HG03039 (cell line): ENCODE data around the gene P2RX4.
"Not testable (repeated sequence)": the region's sequence is repeated elsewhere in the genome, so short reads cannot be mapped to it uniquely, and the experiment has no call there.

Experiments used
- ATAC-seq: cut with Tn5 transposase; IDR thresholded peaks from one replicate; pipeline ENCODE4 v1.9.1; 2021; ENCODE audit warnings: mild to moderate bottlenecking, moderate library complexity; ENCODE audit not compliant: unreplicated experiment

The P2RX4 gene

DNA sequence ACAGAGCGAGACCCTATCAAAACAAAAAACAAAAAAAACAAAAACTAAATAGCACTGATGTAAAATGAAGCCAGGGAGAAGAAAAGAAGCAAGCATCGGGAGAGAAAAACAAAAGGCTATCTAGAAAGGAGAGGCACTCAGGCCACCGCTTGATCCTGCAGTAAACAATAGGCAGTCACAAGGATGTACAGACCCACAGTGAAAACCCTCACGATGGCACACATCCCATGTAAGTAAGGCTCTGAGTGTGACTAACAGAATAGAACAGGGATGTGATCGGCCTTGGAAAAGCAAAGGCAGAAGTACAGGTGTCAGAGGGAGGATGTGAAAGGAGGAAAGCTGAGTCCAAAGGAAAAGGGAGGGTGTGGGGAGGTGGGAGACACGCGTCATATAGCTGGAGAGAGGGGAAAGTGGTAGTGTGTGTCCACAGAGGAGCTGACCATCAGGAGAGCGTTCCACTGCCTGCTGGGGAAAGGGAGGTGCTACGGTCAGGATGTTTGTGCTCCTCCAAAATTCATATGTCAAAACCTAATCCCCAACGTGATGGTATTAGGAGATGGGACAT is 55.1 kb downstream of the P2RX4 start:
- ATAC-seq, result no peak

DNA sequence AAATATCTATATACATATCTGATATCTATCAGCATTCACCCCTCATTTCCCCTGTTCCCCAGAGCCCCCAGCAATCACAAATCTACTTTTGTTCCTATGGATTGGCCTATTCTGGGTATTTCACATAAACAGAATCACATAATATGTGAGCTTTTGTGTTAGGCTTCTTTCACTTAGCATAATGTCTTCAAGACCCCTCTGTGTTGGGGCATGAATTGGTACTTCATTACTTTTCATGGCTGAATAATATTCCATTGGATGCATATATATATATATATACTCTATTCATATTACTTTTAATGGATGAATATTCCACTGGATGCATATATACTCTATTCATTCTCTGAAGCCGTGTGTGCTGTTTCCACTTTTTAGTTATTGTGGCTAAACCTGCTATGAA is 57.9 kb downstream of the P2RX4 start:
- ATAC-seq, result no peak

DNA sequence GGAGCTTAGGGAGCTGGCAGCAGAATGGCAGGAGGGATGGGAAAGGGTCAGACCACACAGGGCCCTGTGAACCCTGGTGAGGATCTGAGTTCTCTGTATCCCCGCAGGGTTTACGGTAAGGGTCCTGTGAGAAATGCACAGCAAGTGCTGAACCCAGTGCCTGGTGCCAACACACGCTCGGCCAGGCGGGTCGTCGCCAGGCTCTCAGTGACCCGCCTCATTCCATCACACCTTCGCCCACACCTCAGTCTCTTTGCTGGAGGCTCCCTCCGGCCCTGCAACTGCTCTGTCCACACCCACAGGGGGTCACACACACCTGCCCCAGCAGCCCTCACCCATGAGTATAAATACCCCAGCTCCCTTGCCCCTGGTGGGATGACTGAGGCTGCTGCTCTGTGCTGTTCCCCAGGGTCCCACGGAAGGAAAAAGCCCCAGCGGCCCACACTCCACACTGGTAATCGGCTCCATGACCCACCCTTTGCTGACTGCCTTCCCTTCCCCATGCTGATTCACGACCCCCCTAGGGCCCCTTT is 63.5 kb downstream of the P2RX4 start:
- no peak for ATAC-seq

- no peak for ATAC-seq
These were observed 64.3 kb downstream of the P2RX4 start for GRCh38 chr12:121274036-121274763.

DNA sequence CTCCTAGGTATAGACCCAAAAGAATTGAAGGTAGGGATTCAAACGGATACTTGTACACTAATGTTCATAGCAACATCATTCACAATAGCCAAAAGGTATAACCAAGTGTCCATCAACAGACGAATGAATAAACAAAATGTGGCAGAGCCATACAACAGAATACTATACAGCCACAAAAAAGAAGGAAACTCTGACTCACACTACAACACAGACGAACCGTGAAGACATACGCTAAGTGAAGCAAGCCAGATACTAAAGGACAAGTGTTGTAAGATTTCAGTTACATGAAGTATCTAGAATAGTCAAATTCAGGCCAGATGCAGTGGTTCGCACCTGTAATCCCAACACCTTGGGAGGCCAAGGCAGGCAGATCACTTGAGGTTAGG is 67.4 kb downstream of the P2RX4 start:
- ATAC-seq, result no peak

DNA sequence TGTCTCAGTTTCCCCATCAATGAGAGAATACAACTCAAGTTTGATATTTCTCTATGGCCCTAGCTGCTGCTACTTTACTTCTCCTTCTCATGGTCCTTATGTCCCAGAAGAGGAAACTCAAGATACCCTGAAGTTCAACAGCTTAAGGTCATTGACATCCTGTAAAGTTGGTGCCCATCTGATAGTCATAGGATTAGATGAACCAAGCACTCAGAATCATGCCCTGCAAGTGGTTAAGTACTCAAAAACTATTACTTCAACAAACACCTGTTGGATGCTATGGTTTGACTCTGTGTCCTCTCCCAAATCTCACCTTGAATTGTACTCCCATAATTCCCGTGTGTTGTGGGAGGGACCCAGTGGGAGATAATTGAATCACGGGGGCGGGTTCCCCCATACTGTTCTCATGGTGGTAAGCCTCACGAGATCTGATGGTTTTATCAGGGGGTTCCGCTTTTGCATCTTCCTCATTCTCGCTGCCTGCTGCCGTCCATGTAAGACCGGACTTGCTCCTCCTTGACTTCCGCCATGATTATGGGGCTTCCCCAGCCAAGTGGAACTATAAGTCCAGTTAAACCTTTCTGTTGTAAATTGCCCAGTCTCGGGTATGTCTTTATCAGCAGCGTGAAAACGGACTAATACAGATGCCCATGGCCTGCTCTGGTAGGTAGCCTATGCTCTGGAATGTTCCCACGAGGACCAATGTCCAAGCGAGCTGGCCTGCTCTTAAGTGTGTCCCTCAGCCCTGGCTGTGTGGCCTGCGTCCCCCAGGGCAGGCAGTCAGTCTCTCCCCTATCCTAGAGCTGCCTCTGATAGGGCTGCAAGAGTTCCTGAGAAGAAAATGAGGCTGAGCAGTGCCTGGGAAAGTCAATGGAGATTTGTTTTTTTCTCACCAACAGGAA is 68.5 kb downstream of the P2RX4 start:
- no peak for ATAC-seq

DNA sequence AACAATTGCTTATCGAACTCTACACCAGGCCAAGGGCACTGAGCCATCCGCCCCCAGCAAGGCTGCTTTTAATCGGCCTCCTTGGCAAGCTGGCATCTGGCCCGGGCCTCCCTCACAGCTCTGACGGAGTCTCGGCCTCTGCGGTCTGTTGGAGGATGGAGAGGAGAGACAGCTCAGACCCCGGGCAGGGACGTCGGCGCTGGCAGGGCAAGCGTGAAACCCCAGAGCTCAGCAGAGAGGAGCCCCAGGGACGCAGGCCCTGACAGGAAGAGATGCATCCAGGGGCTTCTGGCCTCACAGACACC is 69.1 kb downstream of the P2RX4 start:
- ATAC-seq, result no peak

GRCh38 chr12:121279507-121279915 is 69.6 kb downstream of the P2RX4 start:
- no peak for ATAC-seq

GRCh38 chr12:121280531-121280930 is 70.6 kb downstream of the P2RX4 start:
- not testable (repeated sequence) for ATAC-seq

DNA sequence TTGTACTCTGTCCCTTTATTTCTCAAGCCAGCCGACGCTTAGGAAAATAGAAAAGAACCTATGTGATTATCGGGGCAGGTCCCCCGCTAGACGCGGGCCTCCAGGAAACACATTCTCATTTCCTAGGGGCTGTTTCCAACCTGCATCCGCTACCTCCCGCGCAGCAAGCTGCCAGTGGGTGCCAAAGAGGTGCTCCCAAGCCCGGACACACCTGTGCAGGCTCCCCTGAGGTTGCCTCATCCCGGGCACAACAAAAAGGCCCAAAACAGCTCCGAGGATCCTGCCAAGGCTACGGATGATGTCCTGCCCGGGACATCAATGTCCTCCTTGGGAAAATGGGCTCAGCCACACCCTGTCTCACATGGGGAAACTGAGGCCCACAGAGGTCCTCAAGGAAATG is 71.2 kb downstream of the P2RX4 start:
- ATAC-seq, result not testable (repeated sequence)

DNA sequence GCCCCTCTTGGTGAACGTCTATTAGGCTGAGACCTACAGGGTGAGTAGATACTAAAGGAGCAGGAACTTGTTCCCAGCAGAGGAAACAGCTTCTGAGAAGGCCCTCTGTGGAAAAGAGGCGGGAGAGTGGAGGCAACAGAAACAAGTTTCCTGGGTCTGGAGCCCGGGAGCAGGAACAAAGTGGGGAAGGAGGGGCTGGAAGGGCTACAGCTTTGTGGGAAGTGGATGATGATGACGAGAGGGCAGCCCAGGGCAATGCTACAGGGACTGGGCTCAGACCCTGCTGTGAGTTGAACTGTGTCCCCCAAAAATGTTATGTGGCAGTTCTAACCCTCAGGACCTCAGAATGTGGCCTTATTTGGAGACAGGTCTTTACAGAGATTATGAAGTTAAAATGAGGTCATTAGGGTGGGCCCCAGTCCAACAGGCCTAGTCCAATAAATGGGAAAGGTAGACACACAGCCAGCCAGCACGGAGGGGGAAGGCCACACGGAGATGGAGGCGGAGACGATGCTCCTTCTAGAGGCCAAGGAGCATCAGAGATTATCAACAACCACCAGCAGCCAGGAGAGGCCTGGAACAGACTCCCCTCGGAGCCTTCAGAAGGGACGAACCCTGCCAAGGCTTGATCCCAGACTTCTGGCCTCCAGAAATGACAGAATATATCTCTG is 72.3 kb downstream of the P2RX4 start:
- ATAC-seq, result no peak

GRCh38 chr12:121282910-121283309 is 73.0 kb downstream of the P2RX4 start:
- ATAC-seq, result not testable (repeated sequence)

GRCh38 chr12:121283388-121283787 is 73.5 kb downstream of the P2RX4 start:
- ATAC-seq, result no peak
